ENCODE data around the gene IGF1R.

Gene IGF1R

DNA sequence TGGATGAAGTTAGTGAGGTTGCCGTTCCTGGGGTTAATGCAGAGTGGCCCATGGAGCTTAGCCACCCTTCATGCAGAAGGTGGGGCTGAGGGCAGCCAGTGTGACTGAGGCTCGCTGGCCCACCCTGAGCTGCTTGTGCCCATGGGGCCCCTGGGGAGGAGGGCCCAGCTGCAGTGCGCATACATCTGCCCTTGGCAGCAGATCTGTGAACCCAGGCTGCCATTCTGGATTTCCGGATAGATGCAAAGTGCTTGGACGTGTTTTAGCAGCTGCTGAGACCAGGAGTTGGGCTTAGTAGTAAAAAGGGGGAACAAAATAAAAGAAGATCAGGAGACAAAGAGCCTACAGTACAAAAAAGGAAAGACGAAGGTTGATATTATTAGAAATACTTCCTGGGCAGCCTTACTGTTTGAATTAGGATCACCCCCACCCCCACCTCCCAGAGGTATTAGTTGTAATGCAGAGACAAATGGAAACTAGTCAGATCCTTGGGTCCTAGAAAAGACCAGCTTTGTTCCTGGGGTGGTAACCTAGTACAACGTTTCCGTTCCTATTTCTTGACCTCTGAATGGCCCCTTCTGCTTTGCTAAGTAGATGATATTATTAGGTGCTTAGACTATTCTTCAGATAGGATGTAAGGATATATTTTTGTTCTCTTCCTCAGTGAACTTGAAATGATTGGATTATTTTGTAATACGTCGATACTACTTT lies 70.2 kb downstream of the IGF1R start:
- no peak for DNase-seq (ENCODE audit: low read depth)
- no peak overlapping the region for H3K4me3 ChIP-seq (ENCODE audit: low read depth, low read length)
- TF ChIP-seq, protein P1, sequence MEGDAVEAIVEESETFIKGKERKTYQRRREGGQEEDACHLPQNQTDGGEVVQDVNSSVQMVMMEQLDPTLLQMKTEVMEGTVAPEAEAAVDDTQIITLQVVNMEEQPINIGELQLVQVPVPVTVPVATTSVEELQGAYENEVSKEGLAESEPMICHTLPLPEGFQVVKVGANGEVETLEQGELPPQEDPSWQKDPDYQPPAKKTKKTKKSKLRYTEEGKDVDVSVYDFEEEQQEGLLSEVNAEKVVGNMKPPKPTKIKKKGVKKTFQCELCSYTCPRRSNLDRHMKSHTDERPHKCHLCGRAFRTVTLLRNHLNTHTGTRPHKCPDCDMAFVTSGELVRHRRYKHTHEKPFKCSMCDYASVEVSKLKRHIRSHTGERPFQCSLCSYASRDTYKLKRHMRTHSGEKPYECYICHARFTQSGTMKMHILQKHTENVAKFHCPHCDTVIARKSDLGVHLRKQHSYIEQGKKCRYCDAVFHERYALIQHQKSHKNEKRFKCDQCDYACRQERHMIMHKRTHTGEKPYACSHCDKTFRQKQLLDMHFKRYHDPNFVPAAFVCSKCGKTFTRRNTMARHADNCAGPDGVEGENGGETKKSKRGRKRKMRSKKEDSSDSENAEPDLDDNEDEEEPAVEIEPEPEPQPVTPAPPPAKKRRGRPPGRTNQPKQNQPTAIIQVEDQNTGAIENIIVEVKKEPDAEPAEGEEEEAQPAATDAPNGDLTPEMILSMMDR (IDR thresholded peaks at IDR 0.05; ENCODE audit: low read depth, low read length, missing control alignments), result no peak

DNA sequence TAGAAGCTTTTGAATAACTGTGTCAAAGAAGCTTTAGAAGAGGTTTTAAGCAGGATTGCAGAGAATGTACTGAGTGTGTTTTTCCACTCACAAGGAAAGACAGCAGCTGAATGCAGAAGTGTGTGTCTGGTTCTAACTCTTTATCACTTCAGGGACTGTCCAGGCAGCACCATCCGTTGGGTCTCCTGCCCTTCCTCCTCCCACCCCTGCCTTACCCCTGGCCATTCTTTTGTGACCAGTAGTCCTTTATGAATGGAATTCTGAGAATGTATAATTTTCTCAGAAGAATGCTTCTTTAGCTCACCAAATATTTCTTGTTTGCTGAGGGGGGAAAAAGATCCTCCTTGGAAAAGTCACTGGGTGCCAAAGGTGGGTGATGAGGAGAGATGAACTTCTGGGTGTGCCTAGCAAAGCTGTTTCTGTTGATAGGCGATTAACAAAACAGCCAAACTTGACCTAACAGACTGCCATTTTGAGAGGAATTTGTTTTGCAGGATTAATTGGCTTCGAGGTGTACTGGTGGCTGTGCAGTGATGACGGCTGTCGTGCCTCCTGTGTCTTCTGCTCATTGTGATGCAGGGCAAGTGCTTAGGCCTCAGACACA lies 70.9 kb downstream of the IGF1R start:
- no peak overlapping the region for H3K4me3 ChIP-seq (ENCODE audit: low read depth, low read length)
- no peak for DNase-seq (ENCODE audit: low read depth)
- TF ChIP-seq, protein P1 (IDR thresholded peaks at IDR 0.05; ENCODE audit: low read depth, low read length, missing control alignments), result no peak

DNA sequence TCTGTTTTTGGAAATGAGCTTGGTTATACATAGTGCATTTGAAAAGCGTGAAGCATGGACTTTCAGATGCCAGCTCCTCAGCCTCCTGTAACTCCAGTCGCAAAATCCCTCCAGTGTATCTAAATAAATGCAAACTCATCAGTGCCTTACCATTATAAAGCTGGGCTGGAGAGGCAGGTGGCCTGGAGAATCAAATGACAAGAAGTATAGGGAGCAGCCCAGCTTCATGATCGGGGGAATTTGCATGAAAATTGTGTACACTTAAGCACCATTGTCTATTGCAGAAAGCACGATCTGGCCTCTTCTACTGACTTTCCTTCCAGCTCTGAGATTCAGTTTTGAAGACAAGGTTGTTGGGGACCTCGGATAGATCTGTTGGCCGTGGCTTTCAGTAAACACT lies 71.7 kb downstream of the IGF1R start:
- TF ChIP-seq, protein P1 (IDR thresholded peaks at IDR 0.05; ENCODE audit: low read depth, low read length, missing control alignments), result no peak
- DNase-seq (ENCODE audit: low read depth), result no peak
- H3K4me3 ChIP-seq (ENCODE audit: low read depth, low read length), result no peak overlapping the region

DNA sequence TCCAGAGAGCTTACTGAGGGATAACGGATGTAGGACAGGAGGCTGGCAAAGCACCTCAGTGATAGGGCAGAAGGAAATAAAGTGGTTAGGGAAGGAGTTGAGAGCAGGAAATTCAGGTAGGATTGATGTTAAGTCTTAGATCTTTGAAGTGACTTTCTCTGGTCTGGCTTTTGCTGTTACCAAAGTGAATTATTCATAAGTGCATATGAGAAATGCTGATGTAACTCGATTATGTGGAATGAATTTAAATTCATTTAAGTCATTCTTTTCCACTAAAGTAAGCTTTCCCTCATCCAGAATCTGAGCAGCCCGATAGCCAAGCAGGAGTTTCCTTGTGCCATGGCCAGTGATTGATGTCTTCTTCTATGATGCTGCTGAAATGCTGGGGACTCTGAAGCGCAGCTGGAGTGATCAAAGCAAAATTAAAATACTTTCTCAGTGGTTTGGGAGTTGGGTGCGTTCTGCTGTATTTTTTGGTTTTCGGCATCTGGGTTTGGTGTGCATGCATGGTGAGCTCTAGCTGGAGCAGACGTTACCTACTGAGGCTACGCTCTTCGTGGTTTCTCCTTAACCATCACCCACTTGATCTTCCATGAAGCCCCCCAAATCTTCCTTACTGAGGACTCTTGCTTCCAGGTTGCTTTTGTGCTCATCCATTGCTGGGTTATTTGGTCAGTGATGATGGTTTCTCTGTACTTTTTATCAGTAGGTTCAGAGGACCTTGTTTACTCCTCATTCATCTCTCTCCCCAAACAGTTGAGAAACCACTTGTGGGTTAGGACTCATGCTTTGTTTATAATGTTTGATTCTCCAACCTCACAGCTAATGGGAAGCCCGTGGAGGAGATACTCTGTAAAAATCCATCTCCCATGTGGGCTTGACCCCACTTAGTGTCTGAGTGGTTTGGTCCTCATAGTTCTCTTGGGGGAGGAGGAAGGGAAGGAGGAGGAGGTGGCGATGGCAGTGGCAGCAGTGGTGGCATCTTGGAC lies 72.5 kb downstream of the IGF1R start:
- TF ChIP-seq, protein P1 (IDR thresholded peaks at IDR 0.05; ENCODE audit: low read depth, low read length, missing control alignments), result no peak
- no peak overlapping the region for H3K4me3 ChIP-seq (ENCODE audit: low read depth, low read length)
- DNase-seq (ENCODE audit: low read depth), result no peak

DNA sequence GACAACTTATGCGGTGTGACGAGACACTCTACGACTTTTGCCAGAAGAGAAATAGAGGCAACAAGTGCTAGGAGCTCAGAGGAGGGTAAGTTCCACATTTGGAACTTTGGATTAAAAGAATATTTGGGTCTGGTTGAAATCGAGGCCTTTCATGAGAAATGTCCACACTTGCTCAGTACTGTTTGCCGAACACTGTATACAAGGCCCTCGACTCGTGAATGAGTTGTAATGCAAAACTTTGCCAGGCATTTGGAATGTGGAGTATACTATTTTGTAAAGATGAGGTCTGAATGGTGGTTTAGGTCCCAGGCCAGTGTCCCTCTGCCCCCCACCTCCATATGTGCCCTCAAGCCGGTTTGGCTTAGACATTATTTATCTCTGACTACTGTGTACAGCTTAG lies 73.9 kb downstream of the IGF1R start:
- TF ChIP-seq, protein P1 (IDR thresholded peaks at IDR 0.05; ENCODE audit: low read depth, low read length, missing control alignments), result no peak
- no peak overlapping the region for H3K4me3 ChIP-seq (ENCODE audit: low read depth, low read length)
- DNase-seq (ENCODE audit: low read depth), result no peak

DNA sequence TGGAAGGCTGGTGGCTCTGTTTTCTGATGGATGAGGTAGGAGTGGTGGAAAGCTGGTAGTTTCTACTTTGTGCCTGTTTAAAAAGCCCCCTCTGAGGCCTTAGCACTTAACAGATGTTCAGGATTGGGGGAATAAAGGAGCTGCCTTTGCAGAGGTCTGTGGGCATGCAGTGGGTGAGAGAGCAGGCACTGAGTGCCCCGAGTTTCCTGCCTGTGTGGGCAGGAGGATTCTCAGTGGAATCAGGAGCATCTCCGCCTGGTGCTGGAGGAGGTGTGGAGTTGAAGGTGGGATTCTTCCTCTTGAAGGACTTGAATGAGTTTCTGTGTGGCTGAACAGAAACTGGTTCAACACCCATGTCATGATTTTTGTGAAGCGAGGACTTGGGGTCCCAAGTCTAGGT lies 74.3 kb downstream of the IGF1R start:
- DNase-seq (ENCODE audit: low read depth), result no peak
- TF ChIP-seq, protein P1 (IDR thresholded peaks at IDR 0.05; ENCODE audit: low read depth, low read length, missing control alignments), result no peak
- H3K4me3 ChIP-seq (ENCODE audit: low read depth, low read length), result no peak overlapping the region

Data from GM12864 (cell line).